GM20431 (cell line): ENCODE data around the gene DGKK.

Experiments used
- in situ Hi-C: fragments of 300-500 bp; cut with MseI, MboI; formaldehyde crosslinking; loops from one replicate; pipeline ENCODE4 v1.15.0; 2020; ENCODE audit warnings: low sequenced_read_pairs; ENCODE audit not compliant: unreplicated experiment

Gene DGKK

GRCh38 chrX:50470103-50471031 lies at the start of gene DGKK:
Gene DGKK (minus strand): TSS chrX:50470825. CDS start chrX:50470678, 147 bp downstream.
- in situ Hi-C loops, result no loop called here

- in situ Hi-C loops, result no loop called here
These were observed 44.2 kb upstream of the DGKK start for GRCh38 chrX:50514811-50515210.

- in situ Hi-C loops, result no loop called here
These were observed 26.5 kb upstream of the DGKK start for GRCh38 chrX:50497114-50497513.

- in situ Hi-C loops, result no loop called here
These were observed 25.0 kb upstream of the DGKK start for GRCh38 chrX:50495616-50496015.

- in situ Hi-C loops, result no loop called here
These were observed 22.1 kb upstream of the DGKK start for GRCh38 chrX:50492720-50493119.

GRCh38 chrX:50484662-50485061 lies 14.0 kb upstream of the DGKK start:
- in situ Hi-C loops, result no loop called here

GRCh38 chrX:50483283-50483682 lies 12.7 kb upstream of the DGKK start:
- in situ Hi-C loops, result no loop called here

- in situ Hi-C loops, result no loop called here
These were observed 4.6 kb upstream of the DGKK start for GRCh38 chrX:50475208-50475607.

GRCh38 chrX:50471390-50471789 lies 765 bp upstream of the DGKK start:
- in situ Hi-C loops, result no loop called here

- in situ Hi-C loops, result no loop called here
These were observed 1.4 kb downstream of the DGKK start for GRCh38 chrX:50469206-50469605.

GRCh38 chrX:50459615-50460014 lies 11.0 kb downstream of the DGKK start:
- in situ Hi-C loops, result no loop called here

GRCh38 chrX:50458483-50458882 lies 12.1 kb downstream of the DGKK start:
- in situ Hi-C loops, result no loop called here

GRCh38 chrX:50456712-50457484 lies 13.7 kb downstream of the DGKK start:
- in situ Hi-C loops, result no loop called here

GRCh38 chrX:50452782-50453181 lies 17.8 kb downstream of the DGKK start:
- in situ Hi-C loops, result no loop called here

GRCh38 chrX:50450324-50450723 lies 20.3 kb downstream of the DGKK start:
- in situ Hi-C loops, result no loop called here

GRCh38 chrX:50448565-50448964 lies 22.1 kb downstream of the DGKK start:
- in situ Hi-C loops, result no loop called here

- in situ Hi-C loops, result no loop called here
These were observed 23.1 kb downstream of the DGKK start for GRCh38 chrX:50447535-50447934.

GRCh38 chrX:50442426-50443116 lies 28.1 kb downstream of the DGKK start:
- in situ Hi-C loops, result no loop called here

- in situ Hi-C loops, result no loop called here
These were observed 33.8 kb downstream of the DGKK start for GRCh38 chrX:50436797-50437196.

- in situ Hi-C loops, result no loop called here
These were observed 37.8 kb downstream of the DGKK start for GRCh38 chrX:50432829-50433289.
